ENCODE measurements around the gene TLK1. TPM values are rescaled to one million over a fixed set of nuclear protein-coding genes. Genes with fewer than 3 reads are reported as not detected.

The TLK1 gene
- total and polyA plus RNA-seq, 2 donors (not counting 1 experiment from before 2014, with no cell fraction given), result 23.5 to 29.9 TPM

DNA sequence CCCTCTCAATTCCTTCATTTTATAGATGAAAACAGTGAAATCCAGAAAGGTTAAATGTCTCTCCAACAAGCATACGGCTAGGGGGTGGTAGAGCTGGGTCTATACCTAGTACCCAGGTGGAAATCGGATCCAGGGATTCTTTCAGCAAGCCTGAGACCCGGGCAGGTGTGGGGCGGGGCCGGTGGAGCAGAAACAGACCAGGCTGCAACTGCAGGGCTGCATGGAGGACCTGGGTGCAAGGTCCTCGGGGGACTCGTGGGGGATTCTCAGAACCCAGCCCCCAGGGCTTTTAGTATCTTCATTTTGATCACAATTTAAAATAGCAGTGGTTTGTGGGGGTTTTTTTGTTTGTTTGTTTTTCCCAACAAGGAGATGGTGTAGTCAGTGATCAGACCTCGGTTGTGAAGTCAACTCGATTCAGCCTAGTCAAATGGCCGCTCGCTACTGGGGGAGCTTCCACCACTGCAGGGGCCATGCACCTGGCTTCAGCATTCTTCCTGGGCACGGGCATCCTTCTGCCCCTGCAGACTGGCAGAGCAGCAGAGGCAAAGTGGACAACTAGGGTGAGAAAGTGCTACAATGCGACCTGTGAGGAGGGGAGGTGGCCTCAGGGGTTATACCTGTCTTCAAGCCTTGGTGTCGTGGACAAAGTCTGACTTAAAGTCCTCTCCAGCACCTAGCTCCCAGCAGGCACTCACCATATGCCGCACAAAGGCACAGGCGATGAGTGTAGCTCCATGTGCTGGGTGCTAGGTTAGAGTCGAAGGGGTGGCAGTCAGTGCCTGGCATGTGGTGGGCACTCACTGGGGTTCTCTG lies 185.4 kb downstream of the TLK1 start:
- Histone ChIP-seq H3K27ac (ENCODE audit: insufficient read depth, low read length) (no peak overlapping the region), H3K36me3 (ENCODE audit: control insufficient read depth, insufficient read depth, low read length) (no peaks in the 10 kb centered on the region), H2AFZ (ENCODE audit: low read length) (no peak overlapping the region), H3K4me1 (ENCODE audit: control insufficient read depth, extremely low read depth, insufficient read depth, low read length) (no peaks in the 10 kb centered on the region), H3K9ac (ENCODE audit: insufficient read depth, low read length) (no peak overlapping the region), H3K9me3 (ENCODE audit: control insufficient read depth, insufficient read depth, low read depth, low read length) (no peaks in the 10 kb centered on the region), H3K4me3 (replicated peaks in 1 of 4; ENCODE audit: control extremely low read depth in 1 of 4, insufficient read depth in 1 of 4, low read depth in 3 of 4, low read length in 4 of 4) (no peak overlapping the region), H3K4me2 (ENCODE audit: extremely low read depth, insufficient read depth, low read length) (no peak overlapping the region), H4K20me1 (ENCODE audit: control insufficient read depth, extremely low read depth, insufficient read depth, low read length) (no peaks in the 10 kb centered on the region), H3K79me2 (ENCODE audit: control insufficient read depth, insufficient read depth, low read length) (no peaks in the 10 kb centered on the region), H3K27me3 (ENCODE audit: control insufficient read depth, insufficient read depth, low read length) (no peaks in the 10 kb centered on the region)
- no peak for DNase-seq (ENCODE audit: low read depth in 2 of 2)
- TF ChIP-seq EZH2 (IDR thresholded peaks at IDR 0.05; ENCODE audit: low read length, missing control alignments), result no peak
- TF ChIP-seq, protein P1, sequence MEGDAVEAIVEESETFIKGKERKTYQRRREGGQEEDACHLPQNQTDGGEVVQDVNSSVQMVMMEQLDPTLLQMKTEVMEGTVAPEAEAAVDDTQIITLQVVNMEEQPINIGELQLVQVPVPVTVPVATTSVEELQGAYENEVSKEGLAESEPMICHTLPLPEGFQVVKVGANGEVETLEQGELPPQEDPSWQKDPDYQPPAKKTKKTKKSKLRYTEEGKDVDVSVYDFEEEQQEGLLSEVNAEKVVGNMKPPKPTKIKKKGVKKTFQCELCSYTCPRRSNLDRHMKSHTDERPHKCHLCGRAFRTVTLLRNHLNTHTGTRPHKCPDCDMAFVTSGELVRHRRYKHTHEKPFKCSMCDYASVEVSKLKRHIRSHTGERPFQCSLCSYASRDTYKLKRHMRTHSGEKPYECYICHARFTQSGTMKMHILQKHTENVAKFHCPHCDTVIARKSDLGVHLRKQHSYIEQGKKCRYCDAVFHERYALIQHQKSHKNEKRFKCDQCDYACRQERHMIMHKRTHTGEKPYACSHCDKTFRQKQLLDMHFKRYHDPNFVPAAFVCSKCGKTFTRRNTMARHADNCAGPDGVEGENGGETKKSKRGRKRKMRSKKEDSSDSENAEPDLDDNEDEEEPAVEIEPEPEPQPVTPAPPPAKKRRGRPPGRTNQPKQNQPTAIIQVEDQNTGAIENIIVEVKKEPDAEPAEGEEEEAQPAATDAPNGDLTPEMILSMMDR (conservative IDR thresholded peaks at IDR 0.05 in 1 of 2, IDR thresholded peaks at IDR 0.05 in 1 of 2; ENCODE audit: low read depth in 1 of 2, low read length in 2 of 2), result no peak

DNA sequence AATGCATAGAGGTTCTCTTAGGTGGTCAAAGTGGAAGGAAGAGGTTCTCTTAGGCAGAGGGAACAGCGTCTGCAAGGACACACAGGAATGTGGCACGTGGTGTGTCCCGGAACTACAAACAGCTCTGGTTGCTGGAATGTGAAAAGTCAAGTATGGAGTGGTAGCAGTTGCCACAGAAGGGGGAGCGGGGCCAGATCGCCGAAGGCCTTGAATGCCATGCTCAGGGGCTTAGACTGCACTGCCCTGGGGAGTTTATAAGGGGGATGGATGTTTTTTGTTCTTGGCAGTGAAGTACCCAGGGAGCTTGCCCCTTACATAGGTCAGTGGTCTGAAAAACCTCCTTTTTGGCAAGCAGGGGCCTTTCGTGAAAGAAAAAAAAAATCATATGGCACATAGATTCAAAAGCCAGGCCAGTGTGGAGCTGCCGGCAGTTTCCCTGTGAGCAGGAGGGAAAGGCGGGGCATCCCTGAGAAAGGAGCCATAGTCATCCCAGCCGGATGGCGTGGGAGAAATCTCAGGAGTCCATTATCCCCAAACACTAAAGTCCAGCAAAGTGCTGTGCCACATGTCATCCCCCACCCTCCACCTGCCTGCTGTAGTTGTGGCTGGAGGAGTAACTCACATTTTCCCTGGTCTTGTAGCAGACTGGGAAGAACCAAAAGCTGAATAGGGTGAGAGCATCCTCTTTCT lies 186.2 kb downstream of the TLK1 start:
- Histone ChIP-seq H3K27ac (ENCODE audit: insufficient read depth, low read length) (no peak overlapping the region), H3K9ac (ENCODE audit: insufficient read depth, low read length) (no peak overlapping the region), H4K20me1 (ENCODE audit: control insufficient read depth, extremely low read depth, insufficient read depth, low read length) (no peaks in the 10 kb centered on the region), H3K36me3 (ENCODE audit: control insufficient read depth, insufficient read depth, low read length) (no peaks in the 10 kb centered on the region), H3K4me2 (ENCODE audit: extremely low read depth, insufficient read depth, low read length) (peak overlapping the region; percentile 73), H2AFZ (ENCODE audit: low read length) (no peak overlapping the region), H3K79me2 (ENCODE audit: control insufficient read depth, insufficient read depth, low read length) (no peaks in the 10 kb centered on the region), H3K9me3 (ENCODE audit: control insufficient read depth, insufficient read depth, low read depth, low read length) (no peaks in the 10 kb centered on the region), H3K4me3 (replicated peaks in 1 of 4; ENCODE audit: control extremely low read depth in 1 of 4, insufficient read depth in 1 of 4, low read depth in 3 of 4, low read length in 4 of 4) (peak overlapping the region in 2 of 4 experiments; percentile 32 to 76), H3K4me1 (ENCODE audit: control insufficient read depth, extremely low read depth, insufficient read depth, low read length) (no peaks in the 10 kb centered on the region), H3K27me3 (ENCODE audit: control insufficient read depth, insufficient read depth, low read length) (no peaks in the 10 kb centered on the region)
- peak in 1 of 2 donors; percentile 24 for DNase-seq (ENCODE audit: low read depth in 2 of 2)
- no peak for TF ChIP-seq EZH2 (IDR thresholded peaks at IDR 0.05; ENCODE audit: low read length, missing control alignments)
- TF ChIP-seq, protein P1 (conservative IDR thresholded peaks at IDR 0.05 in 1 of 2, IDR thresholded peaks at IDR 0.05 in 1 of 2; ENCODE audit: low read depth in 1 of 2, low read length in 2 of 2), result no peak

DNA sequence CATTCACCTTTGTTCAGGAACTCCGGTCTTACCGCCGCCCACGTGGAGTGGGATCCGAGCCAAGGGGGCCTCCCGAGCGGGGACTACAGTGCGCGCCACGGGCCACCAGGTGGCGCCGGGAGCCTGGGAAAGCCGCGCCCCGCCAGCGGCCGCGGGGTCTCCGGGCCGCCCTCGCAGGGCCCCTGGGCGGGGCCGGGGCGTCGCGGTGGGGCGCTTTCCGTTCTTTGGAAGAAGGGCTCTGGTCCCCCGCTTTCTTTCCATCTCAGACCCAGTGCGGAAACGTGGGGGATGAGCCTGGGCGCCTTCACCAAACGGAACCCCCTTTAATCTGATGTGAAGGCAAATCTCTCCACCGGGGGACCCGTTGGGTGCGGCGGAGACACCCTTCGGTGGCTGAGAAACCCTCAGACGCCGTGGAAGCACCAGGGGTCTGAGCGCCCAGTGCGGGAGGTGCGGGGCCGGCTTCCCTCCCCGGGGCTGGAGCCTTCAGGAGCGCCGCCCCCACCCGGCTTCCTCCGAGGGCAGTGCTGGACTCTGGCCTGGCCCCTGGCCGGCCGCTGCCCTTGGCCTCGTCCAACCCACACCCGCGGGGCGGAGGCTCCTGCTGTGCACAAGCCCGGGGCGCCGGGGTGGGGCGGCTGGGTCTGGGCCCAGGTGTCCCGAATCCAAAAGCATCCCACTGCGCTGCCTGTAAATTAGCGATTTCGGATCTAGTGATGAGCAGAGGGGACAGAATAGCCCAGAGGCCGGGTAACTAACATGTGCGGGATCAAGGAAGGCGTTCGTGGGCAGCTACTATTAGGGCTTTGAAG lies 187.0 kb downstream of the TLK1 start:
- Histone ChIP-seq H3K27ac (ENCODE audit: insufficient read depth, low read length) (peak overlapping the region; percentile 86), H4K20me1 (ENCODE audit: control insufficient read depth, extremely low read depth, insufficient read depth, low read length) (no peaks in the 10 kb centered on the region), H3K4me3 (replicated peaks in 1 of 4; ENCODE audit: control extremely low read depth in 1 of 4, insufficient read depth in 1 of 4, low read depth in 3 of 4, low read length in 4 of 4) (peak overlapping the region; percentile 63 to 76 (median 72)), H2AFZ (ENCODE audit: low read length) (peak overlapping the region; percentile 58), H3K4me2 (ENCODE audit: extremely low read depth, insufficient read depth, low read length) (peak overlapping the region; percentile 86), H3K79me2 (ENCODE audit: control insufficient read depth, insufficient read depth, low read length) (no peaks in the 10 kb centered on the region), H3K36me3 (ENCODE audit: control insufficient read depth, insufficient read depth, low read length) (no peaks in the 10 kb centered on the region), H3K9ac (ENCODE audit: insufficient read depth, low read length) (peak overlapping the region; percentile 82), H3K9me3 (ENCODE audit: control insufficient read depth, insufficient read depth, low read depth, low read length) (no peaks in the 10 kb centered on the region), H3K27me3 (ENCODE audit: control insufficient read depth, insufficient read depth, low read length) (no peaks in the 10 kb centered on the region), H3K4me1 (ENCODE audit: control insufficient read depth, extremely low read depth, insufficient read depth, low read length) (no peaks in the 10 kb centered on the region)
- TF ChIP-seq, protein P1 (conservative IDR thresholded peaks at IDR 0.05 in 1 of 2, IDR thresholded peaks at IDR 0.05 in 1 of 2; ENCODE audit: low read depth in 1 of 2, low read length in 2 of 2), result peak; percentile 59 to 67
- no peak for TF ChIP-seq EZH2 (IDR thresholded peaks at IDR 0.05; ENCODE audit: low read length, missing control alignments)
- DNase-seq (ENCODE audit: low read depth in 2 of 2), result peak; percentile 70 to 71

Data from fibroblast of lung (primary cell).